ENCODE data around the gene AKR1C2. TPM values are rescaled to one million over a fixed set of nuclear protein-coding genes. Genes with fewer than 3 reads are reported as not detected.
"Not testable (repeated sequence)": the region's sequence is repeated elsewhere in the genome, so short reads cannot be mapped to it uniquely, and the experiment has no call there.

AKR1C2 gene
- total RNA-seq, 1 experiment from 2014 or later, result 0.18 TPM

GRCh38 chr10:5014936-5015335, 11.3 kb upstream of the AKR1C2 start:
- H3K4me1 ChIP-seq (replicated peaks), result no peaks in the 10 kb centered on the region
- H3K9me3 ChIP-seq (replicated peaks), result no peaks in the 10 kb centered on the region
- H3K4me3 ChIP-seq, result no peak overlapping the region
- H3K27ac ChIP-seq, result no peak overlapping the region
- no peak for DNase-seq (ENCODE audit: low read depth in 1 of 2, low spot score in 2 of 2)
- H3K36me3 ChIP-seq, result no peaks in the 10 kb centered on the region
- H3K27me3 ChIP-seq (replicated peaks), result no peaks in the 10 kb centered on the region

- H3K27me3 ChIP-seq (replicated peaks); H3K9me3 ChIP-seq (replicated peaks); H3K27ac ChIP-seq; H3K4me3 ChIP-seq; H3K4me1 ChIP-seq (replicated peaks); H3K36me3 ChIP-seq; DNase-seq (ENCODE audit: low read depth in 1 of 2, low spot score in 2 of 2): not testable (repeated sequence)
Observed at GRCh38 chr10:5014200-5014910, 10.7 kb upstream of the AKR1C2 start.

GRCh38 chr10:5013385-5013784, 9.7 kb upstream of the AKR1C2 start:
- Histone ChIP-seq H3K36me3 (no peaks in the 10 kb centered on the region), H3K27ac (no peak overlapping the region), H3K27me3 (replicated peaks) (no peaks in the 10 kb centered on the region), H3K4me1 (replicated peaks) (no peaks in the 10 kb centered on the region), H3K4me3 (no peak overlapping the region), H3K9me3 (replicated peaks) (no peaks in the 10 kb centered on the region)
- DNase-seq (ENCODE audit: low read depth in 1 of 2, low spot score in 2 of 2), result no peak

GRCh38 chr10:5012595-5012994, 8.9 kb upstream of the AKR1C2 start:
- Histone ChIP-seq H3K36me3 (no peaks in the 10 kb centered on the region), H3K27ac (no peak overlapping the region), H3K4me1 (replicated peaks) (no peaks in the 10 kb centered on the region), H3K27me3 (replicated peaks) (no peaks in the 10 kb centered on the region), H3K4me3 (no peak overlapping the region), H3K9me3 (replicated peaks) (no peaks in the 10 kb centered on the region)
- DNase-seq (ENCODE audit: low read depth in 1 of 2, low spot score in 2 of 2), result no peak

- not testable (repeated sequence) for H3K4me3 ChIP-seq; H3K27ac ChIP-seq; H3K9me3 ChIP-seq (replicated peaks); H3K27me3 ChIP-seq (replicated peaks); H3K36me3 ChIP-seq; DNase-seq (ENCODE audit: low read depth in 1 of 2, low spot score in 2 of 2); H3K4me1 ChIP-seq (replicated peaks)
Observed at GRCh38 chr10:5011392-5011791, 7.7 kb upstream of the AKR1C2 start.

- H3K27me3 ChIP-seq (replicated peaks); DNase-seq (ENCODE audit: low read depth in 1 of 2, low spot score in 2 of 2); H3K27ac ChIP-seq; H3K9me3 ChIP-seq (replicated peaks); H3K4me3 ChIP-seq; H3K36me3 ChIP-seq; H3K4me1 ChIP-seq (replicated peaks): not testable (repeated sequence)
Observed at GRCh38 chr10:5010043-5010442, 6.4 kb upstream of the AKR1C2 start.

GRCh38 chr10:5008857-5009548, 5.3 kb upstream of the AKR1C2 start:
- not testable (repeated sequence) for H3K36me3 ChIP-seq; H3K9me3 ChIP-seq (replicated peaks); H3K4me1 ChIP-seq (replicated peaks); H3K4me3 ChIP-seq; H3K27ac ChIP-seq; H3K27me3 ChIP-seq (replicated peaks); DNase-seq (ENCODE audit: low read depth in 1 of 2, low spot score in 2 of 2)

GRCh38 chr10:5004501-5004900, 844 bp upstream of the AKR1C2 start:
- not testable (repeated sequence) for H3K27me3 ChIP-seq (replicated peaks); H3K27ac ChIP-seq; DNase-seq (ENCODE audit: low read depth in 1 of 2, low spot score in 2 of 2); H3K4me3 ChIP-seq; H3K36me3 ChIP-seq; H3K4me1 ChIP-seq (replicated peaks); H3K9me3 ChIP-seq (replicated peaks)

GRCh38 chr10:5004030-5004385, 351 bp upstream of the AKR1C2 start:
- H3K4me1 ChIP-seq (replicated peaks); H3K9me3 ChIP-seq (replicated peaks); DNase-seq (ENCODE audit: low read depth in 1 of 2, low spot score in 2 of 2); H3K4me3 ChIP-seq; H3K36me3 ChIP-seq; H3K27me3 ChIP-seq (replicated peaks); H3K27ac ChIP-seq: not testable (repeated sequence)

GRCh38 chr10:5002013-5002727, 1.5 kb downstream of the AKR1C2 start:
- Histone ChIP-seq H3K4me3 (no peak overlapping the region), H3K4me1 (replicated peaks) (no peaks in the 10 kb centered on the region), H3K36me3 (no peaks in the 10 kb centered on the region), H3K27me3 (replicated peaks) (no peaks in the 10 kb centered on the region), H3K27ac (no peak overlapping the region), H3K9me3 (replicated peaks) (no peaks in the 10 kb centered on the region)
- no peak for DNase-seq (ENCODE audit: low read depth in 1 of 2, low spot score in 2 of 2)

- Histone ChIP-seq H3K27ac (no peak overlapping the region), H3K36me3 (no peaks in the 10 kb centered on the region), H3K4me1 (replicated peaks) (no peaks in the 10 kb centered on the region), H3K9me3 (replicated peaks) (no peaks in the 10 kb centered on the region), H3K27me3 (replicated peaks) (no peaks in the 10 kb centered on the region), H3K4me3 (no peak overlapping the region)
- no peak for DNase-seq (ENCODE audit: low read depth in 1 of 2, low spot score in 2 of 2)
Observed at GRCh38 chr10:4998671-4999070, 5.0 kb downstream of the AKR1C2 start.

GRCh38 chr10:4994260-4994659, 9.4 kb downstream of the AKR1C2 start:
- not testable (repeated sequence) for H3K4me3 ChIP-seq; H3K36me3 ChIP-seq; H3K4me1 ChIP-seq (replicated peaks); H3K9me3 ChIP-seq (replicated peaks); DNase-seq (ENCODE audit: low read depth in 1 of 2, low spot score in 2 of 2); H3K27me3 ChIP-seq (replicated peaks); H3K27ac ChIP-seq

GRCh38 chr10:4992564-4992963, 11.1 kb downstream of the AKR1C2 start:
- H3K27ac ChIP-seq; DNase-seq (ENCODE audit: low read depth in 1 of 2, low spot score in 2 of 2); H3K36me3 ChIP-seq; H3K27me3 ChIP-seq (replicated peaks); H3K4me1 ChIP-seq (replicated peaks); H3K4me3 ChIP-seq; H3K9me3 ChIP-seq (replicated peaks): not testable (repeated sequence)

GRCh38 chr10:4991463-4991862, 12.2 kb downstream of the AKR1C2 start:
- not testable (repeated sequence) for H3K27me3 ChIP-seq (replicated peaks); H3K4me3 ChIP-seq; H3K4me1 ChIP-seq (replicated peaks); H3K36me3 ChIP-seq; DNase-seq (ENCODE audit: low read depth in 1 of 2, low spot score in 2 of 2); H3K9me3 ChIP-seq (replicated peaks); H3K27ac ChIP-seq
